HepG2 (cell line): ENCODE results near the gene UBFD1. TPM values are rescaled to one million over a fixed set of nuclear protein-coding genes. Genes with fewer than 3 reads are reported as not detected.
A peak's percentile ranks its signal among the peaks of the same experiment; 100 is the strongest.

Experiments used
- DNMT3B ChIP-seq: conservative IDR thresholded peaks from 2 replicates; pipeline ENCODE4 v1.6.1; 2016; ENCODE audit warnings: missing biosample characterization, control low read depth
- FLYWCH1 ChIP-seq: sonication (generic); formaldehyde crosslinking; IDR thresholded peaks from 2 replicates; pipeline ENCODE4 v1.8.1; 2023; ENCODE audit warnings: mild to moderate bottlenecking, missing genetic modification reagents
- GATAD2A ChIP-seq: IDR thresholded peaks from 2 replicates; pipeline ENCODE4 v1.6.1; 2016
- HINFP ChIP-seq: sonication (generic); formaldehyde crosslinking; IDR thresholded peaks from 2 replicates; pipeline ENCODE4 v1.4.0; 2020; ENCODE audit warnings: low read depth, mild to moderate bottlenecking, missing genetic modification reagents
- HNF4A ChIP-seq: sonication (generic); formaldehyde crosslinking; IDR thresholded peaks from 2 replicates; pipeline ENCODE4 v1.4.0; 2020; ENCODE audit warnings: missing genetic modification reagents
- NR3C1 ChIP-seq: sonication (generic); formaldehyde crosslinking; IDR thresholded peaks from 2 replicates; pipeline ENCODE4 v1.4.0; 2020; ENCODE audit warnings: missing genetic modification reagents
- SAP130 ChIP-seq: IDR thresholded peaks from 2 replicates; pipeline ENCODE4 v1.6.1; 2016; ENCODE audit warnings: low read depth
- SATB2 ChIP-seq: sonication (generic); formaldehyde crosslinking; IDR thresholded peaks from 2 replicates; pipeline ENCODE4 v1.5.0; 2020; ENCODE audit warnings: missing genetic modification reagents
- SIX1 ChIP-seq: sonication (generic); formaldehyde crosslinking; IDR thresholded peaks from 2 replicates; pipeline ENCODE4 v1.4.0; 2020; ENCODE audit warnings: missing genetic modification reagents, borderline replicate concordance
- SRSF9 ChIP-seq: fragments of 200-400 bp; formaldehyde crosslinking; IDR thresholded peaks from 2 replicates; pipeline ENCODE4 v1.6.1; 2018; ENCODE audit warnings: borderline replicate concordance, mild to moderate bottlenecking, low read depth, low read length; ENCODE audit not compliant: insufficient read depth, poor library complexity, severe bottlenecking
- SSRP1 ChIP-seq: IDR thresholded peaks from 2 replicates; pipeline ENCODE4 v1.6.1; 2016; ENCODE audit warnings: control low read depth
- TCF12 ChIP-seq, 2 experiments: fragments of 450-650 bp in 1 of 2; sonication (generic) in 1 of 2; formaldehyde crosslinking in 1 of 2; IDR thresholded peaks; 2 replicates each; pipeline versions ENCODE4 v1.6.1 to v1.8.0; 2017 to 2022; ENCODE audit warnings: antibody characterized with exemption in 1 of 2, mild to moderate bottlenecking in 1 of 2, missing genetic modification reagents in 1 of 2, moderate library complexity in 1 of 2
- ZMAT3 ChIP-seq: sonication (generic); formaldehyde crosslinking; conservative IDR thresholded peaks from 2 replicates; pipeline ENCODE4 v1.7.0; 2021; ENCODE audit warnings: missing genetic modification reagents
- ZMYM2 ChIP-seq: sonication (generic); formaldehyde crosslinking; IDR thresholded peaks from 2 replicates; pipeline ENCODE4 v1.8.0; 2022; ENCODE audit warnings: mild to moderate bottlenecking, missing genetic modification reagents
- ZNF10 ChIP-seq: sonication (generic); formaldehyde crosslinking; IDR thresholded peaks from 2 replicates; pipeline ENCODE4 v1.4.0; 2020; ENCODE audit warnings: mild to moderate bottlenecking, low read depth, missing genetic modification reagents, borderline replicate concordance
- ZNF180 ChIP-seq: sonication (generic); formaldehyde crosslinking; IDR thresholded peaks from 2 replicates; pipeline ENCODE4 v1.4.0; 2020; ENCODE audit warnings: low read depth, missing genetic modification reagents, borderline replicate concordance
- ZNF503 ChIP-seq: sonication (generic); formaldehyde crosslinking; IDR thresholded peaks from 2 replicates; pipeline ENCODE4 v1.4.0; 2020; ENCODE audit warnings: missing genetic modification reagents
- ZNF788 ChIP-seq: sonication (generic); formaldehyde crosslinking; IDR thresholded peaks from 2 replicates; pipeline ENCODE4 v1.5.0; 2020; ENCODE audit warnings: mild to moderate bottlenecking, missing genetic modification reagents, borderline replicate concordance
- ZNF790 ChIP-seq: sonication (generic); formaldehyde crosslinking; IDR thresholded peaks from 2 replicates; pipeline ENCODE4 v1.8.0; 2022; ENCODE audit warnings: missing genetic modification reagents, mild to moderate bottlenecking, borderline replicate concordance
- ZNF792 ChIP-seq: IDR thresholded peaks from 2 replicates; pipeline ENCODE4 v1.6.1; 2016
- polyA plus RNA-seq, 8 experiments: library from polyadenylated mRNA; depleted of rRNA in 3 of 8; stranded (reverse) in 7 of 8; unstranded in 1 of 8; fragments of >200 nt; fragmentation: Illumina TruSeq in 4 of 8; extraction: Trizol in 4 of 8; gene quantifications; 2 replicates each; pipeline versions ENCODE4 v1.2.1 to v1.2.3, GENCODE V29; 2011 to 2016; ENCODE audit warnings: low read depth in 4 of 8, missing spikeins in 1 of 8, mixed read lengths in 1 of 8; ENCODE audit not compliant: insufficient read depth in 1 of 8
- total RNA-seq, 5 experiments: library from RNA; depleted of rRNA; stranded (reverse); fragments of >200 nt; fragmentation: Illumina TruSeq; extraction: Trizol; gene quantifications; 2 replicates each; pipeline ENCODE4 v1.2.3, GENCODE V29; 2016; ENCODE audit warnings: low read depth in 1 of 5

UBFD1 gene
- total and polyA plus RNA-seq, 2 of the 13 experiments (the other 11 are each of a cell fraction or from before 2014, with no cell fraction given): 100 to 111 TPM

- TF ChIP-seq ZNF792 (CRISPR knock-in tag) (no peak), SATB2 (CRISPR knock-in tag) (no peak), ZMAT3 (CRISPR knock-in tag) (no peak), ZNF503 (no peak), HINFP (CRISPR knock-in tag) (no peak; the same call in 1 of the 2 replicates), DNMT3B (CRISPR knock-in tag) (no peak), FLYWCH1 (CRISPR knock-in tag) (no peak), SSRP1 (CRISPR knock-in tag) (no peak), HNF4A (CRISPR knock-in tag) (no peak), ZNF788 (no peak), SAP130 (peak; percentile 63), SIX1 (CRISPR knock-in tag) (no peak), ZNF180 (no peak), SRSF9 (no peak), ZMYM2 (CRISPR knock-in tag) (peak; percentile 87), TCF12 (IDR thresholded peaks at IDR 0.05) (no peak), TCF12 (CRISPR knock-in tag; IDR thresholded peaks at IDR 0.05) (no peak), GATAD2A (no peak), ZNF10 (CRISPR knock-in tag) (no peak), NR3C1 (CRISPR knock-in tag) (no peak), ZNF790 (CRISPR knock-in tag) (no peak)
These were observed 39.7 kb downstream of the UBFD1 start (continued) for GRCh38 chr16:23597003-23597756.
